SHP77 (cell line): ENCODE data around the gene DGKA.
"Not testable (repeated sequence)": the region's sequence is repeated elsewhere in the genome, so short reads cannot be mapped to it uniquely, and the experiment has no call there.

Source experiments
- DNase-seq, 2 experiments: peaks; one replicate each; lab custom pipeline; 2025; lab: John Stamatoyannopoulos, UW

The DGKA gene

GRCh38 chr12:55996715-55997534 is 66.0 kb downstream of the DGKA start, which contains the start of gene SUOX:
SUOX (plus strand) TSS chr12:55997276; CDS start chr12:56002222, 4,946 bp downstream.
- DNase-seq: peak; percentile 96 to 98

DNA sequence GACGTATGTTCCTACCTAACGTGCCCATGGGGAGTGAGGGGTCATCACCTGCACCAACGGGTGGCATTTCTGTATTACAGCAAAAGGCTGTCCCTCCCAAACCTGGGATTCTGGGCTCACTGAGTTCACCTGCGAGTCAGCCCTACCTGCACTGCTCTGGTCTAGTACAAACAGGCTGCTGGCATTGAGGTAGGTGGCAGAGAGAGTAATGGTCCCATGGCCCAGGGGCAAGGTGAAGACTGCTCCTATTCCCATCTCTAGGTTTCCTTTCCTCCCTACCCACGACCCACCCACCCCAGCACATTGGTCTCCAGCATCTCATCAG is 66.5 kb downstream of the DGKA start:
- no peak for DNase-seq

DNA sequence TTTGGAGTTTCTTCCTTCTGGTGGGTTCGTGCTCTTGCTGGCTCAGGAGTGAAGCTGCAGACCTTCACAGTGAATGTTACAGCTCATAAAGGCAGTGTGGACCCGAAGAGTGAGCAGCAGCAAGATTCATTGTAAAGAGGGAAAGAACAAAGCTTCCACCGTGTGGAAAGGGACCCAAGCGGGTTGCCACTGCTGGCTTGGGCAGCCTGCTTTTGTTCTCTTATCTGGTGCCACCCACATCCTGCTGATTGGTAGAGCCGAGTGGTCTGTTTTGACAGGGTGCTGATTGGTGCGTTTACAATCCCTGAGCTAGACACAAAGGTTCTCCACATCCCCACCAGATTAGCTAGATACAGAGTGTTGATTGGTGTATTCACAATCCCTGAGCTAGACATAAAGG is 68.6 kb downstream of the DGKA start:
- peak; percentile 78 to 80 for DNase-seq

- DNase-seq: peak in 1 of 2 experiments; percentile 76
Measured at GRCh38 chr12:55999999-56000540, 69.1 kb downstream of the DGKA start.

- DNase-seq: no peak
Measured at GRCh38 chr12:56001487-56002100, 70.6 kb downstream of the DGKA start.

DNA sequence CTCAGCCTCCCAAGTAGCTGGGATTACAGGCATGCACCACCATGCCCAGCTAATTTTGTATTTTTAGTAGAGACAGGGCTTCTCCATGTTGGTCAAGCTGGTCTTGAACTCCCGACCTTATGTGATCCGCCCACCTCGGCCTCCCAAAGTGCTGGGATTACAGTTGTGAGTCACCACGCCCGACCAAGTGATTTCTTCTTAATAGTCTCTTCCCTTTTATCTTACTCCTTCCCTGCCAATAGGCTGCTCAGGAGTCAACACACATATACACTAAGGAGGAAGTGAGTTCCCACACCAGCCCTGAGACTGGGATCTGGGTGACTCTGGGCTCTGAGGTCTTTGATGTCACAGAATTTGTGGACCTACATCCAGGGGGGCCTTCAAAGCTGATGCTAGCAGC is 72.4 kb downstream of the DGKA start:
- DNase-seq: not testable (repeated sequence)
